Mesenchymal stem cell (in vitro differentiated cells and primary cell): ENCODE data around the gene EEF2.
"Not testable (repeated sequence)": the region's sequence is repeated elsewhere in the genome, so short reads cannot be mapped to it uniquely, and the experiment has no call there.

Source experiments
- DNase-seq: peaks from one replicate; pipeline ENCODE4 v3.0.0-alpha.2; 2013
- H2AFZ ChIP-seq: one replicate; pipeline ENCODE4 v1.6.1; 2013; ENCODE audit warnings: low read depth, mild to moderate bottlenecking, control low read depth, inconsistent platforms, low read length, moderate library complexity
- H2AK5ac ChIP-seq: 2 replicates; pipeline ENCODE4 v1.6.1; 2013; ENCODE audit warnings: low read length, moderate library complexity, mild to moderate bottlenecking, inconsistent platforms; ENCODE audit not compliant: severe bottlenecking
- H2BK120ac ChIP-seq: one replicate; pipeline ENCODE4 v1.6.1; 2013; ENCODE audit warnings: low read depth, mild to moderate bottlenecking, inconsistent platforms, low read length, moderate library complexity
- H2BK12ac ChIP-seq, 2 experiments: one replicate each; pipeline ENCODE4 v1.6.1; 2013; ENCODE audit warnings: inconsistent platforms in 2 of 2, low read length in 2 of 2, mild to moderate bottlenecking in 2 of 2, moderate library complexity in 2 of 2, control low read depth in 1 of 2
- H2BK15ac ChIP-seq: one replicate; pipeline ENCODE4 v1.6.1; 2013; ENCODE audit warnings: mild to moderate bottlenecking, low read depth, inconsistent platforms; ENCODE audit not compliant: poor library complexity, severe bottlenecking
- H2BK5ac ChIP-seq: 2 replicates; pipeline ENCODE4 v1.6.1; 2013; ENCODE audit warnings: low read depth, mild to moderate bottlenecking, low read length, control low read depth, inconsistent platforms; ENCODE audit not compliant: poor library complexity, severe bottlenecking
- H3K14ac ChIP-seq, 2 experiments: one replicate each; pipeline ENCODE4 v1.6.1; 2013; ENCODE audit warnings: inconsistent platforms in 2 of 2, low read length in 2 of 2, control low read depth in 1 of 2, mild to moderate bottlenecking in 1 of 2, moderate library complexity in 1 of 2
- H3K18ac ChIP-seq, 2 experiments: one replicate each; pipeline ENCODE4 v1.6.1; 2013; ENCODE audit warnings: inconsistent platforms in 2 of 2, low read length in 2 of 2, control low read depth in 1 of 2, low read depth in 1 of 2, mild to moderate bottlenecking in 1 of 2
- H3K23ac ChIP-seq, 2 experiments: one replicate each; pipeline ENCODE4 v1.6.1; 2013; ENCODE audit warnings: inconsistent platforms in 2 of 2, low read length in 2 of 2, mild to moderate bottlenecking in 2 of 2, moderate library complexity in 2 of 2, control low read depth in 1 of 2
- H3K27ac ChIP-seq: 2 replicates; pipeline ENCODE4 v1.5.1; 2013; ENCODE audit warnings: mild to moderate bottlenecking, moderate library complexity, low read length, control low read depth, inconsistent platforms; ENCODE audit not compliant: poor library complexity, severe bottlenecking
- H3K27me3 ChIP-seq, 2 experiments: 2 replicates each; pipeline versions ENCODE4 v1.6.1 to v1.7.0; 2013; ENCODE audit warnings: low read length in 2 of 2, mild to moderate bottlenecking in 2 of 2, moderate library complexity in 2 of 2, control low read depth in 1 of 2, inconsistent platforms in 1 of 2; ENCODE audit not compliant: control insufficient read depth in 1 of 2, insufficient read depth in 1 of 2
- H3K36me3 ChIP-seq, 2 experiments: 2 replicates each; pipeline versions ENCODE4 v1.6.1 to v1.7.0; 2013; ENCODE audit warnings: low read length in 2 of 2, control low read depth in 1 of 2, inconsistent platforms in 1 of 2, low read depth in 1 of 2, mild to moderate bottlenecking in 1 of 2; ENCODE audit not compliant: insufficient read depth in 2 of 2, control insufficient read depth in 1 of 2
- H3K4ac ChIP-seq, 2 experiments: one replicate each; pipeline ENCODE4 v1.6.1; 2013; ENCODE audit warnings: inconsistent platforms in 2 of 2, low read length in 2 of 2, mild to moderate bottlenecking in 2 of 2, moderate library complexity in 2 of 2, control low read depth in 1 of 2, low read depth in 1 of 2
- H3K4me1 ChIP-seq: 2 replicates; pipeline ENCODE4 v1.6.1; 2013; ENCODE audit warnings: low read depth, low read length, control low read depth; ENCODE audit not compliant: control insufficient read depth, insufficient read depth
- H3K4me2 ChIP-seq: 2 replicates; pipeline ENCODE4 v1.6.1; 2013; ENCODE audit warnings: low read length, mild to moderate bottlenecking, inconsistent platforms; ENCODE audit not compliant: poor library complexity, severe bottlenecking
- H3K4me3 ChIP-seq, 2 experiments: 2 replicates each; pipeline versions ENCODE4 v1.5.1 to v1.7.0; 2013; ENCODE audit warnings: low read length in 2 of 2, mild to moderate bottlenecking in 2 of 2, control low read depth in 1 of 2, low read depth in 1 of 2; ENCODE audit not compliant: insufficient read depth in 1 of 2
- H3K79me1 ChIP-seq: replicated peaks from 2 replicates; pipeline ENCODE4 v1.6.1; 2013; ENCODE audit warnings: mild to moderate bottlenecking, control low read depth, low read length, inconsistent platforms; ENCODE audit not compliant: poor library complexity, severe bottlenecking
- H3K9ac ChIP-seq: 2 replicates; pipeline ENCODE4 v1.7.0; 2013; ENCODE audit warnings: mild to moderate bottlenecking, low read length, moderate library complexity
- H3K9me3 ChIP-seq: 2 replicates; pipeline ENCODE4 v1.7.0; 2013; ENCODE audit warnings: mild to moderate bottlenecking, low read length; ENCODE audit not compliant: control insufficient read depth
- H4K8ac ChIP-seq: one replicate; pipeline ENCODE4 v1.6.1; 2013; ENCODE audit warnings: inconsistent platforms, mild to moderate bottlenecking, low read length, moderate library complexity
- H4K91ac ChIP-seq: one replicate; pipeline ENCODE4 v1.6.1; 2013; ENCODE audit warnings: mild to moderate bottlenecking, low read length, inconsistent platforms
- whole genome bisulfite sequencing: methylation state at CpG from one replicate; pipeline ENCODE4 v1.1.7; 2013; ENCODE audit warnings: mixed read lengths; 5-methylcytosine and 5-hydroxymethylcytosine counted together

The EEF2 gene

GRCh38 chr19:4007836-4008539 is 22.7 kb upstream of the EEF2 start:
- H4K91ac ChIP-seq: peak overlapping the region; percentile 58
- no peak overlapping the region for H3K27ac ChIP-seq
- H3K4me3 ChIP-seq: peak overlapping the region; percentile 85 to 88
- H2BK15ac ChIP-seq: peak overlapping the region; percentile 33
- no peaks in the 10 kb centered on the region for H3K27me3 ChIP-seq
- peak overlapping the region; percentile 5 to 95 for H3K4ac ChIP-seq
- H3K23ac ChIP-seq: peak overlapping the region in 1 of 2 experiments; percentile 27
- H3K79me1 ChIP-seq: peaks cover 19% of the 10 kb centered on the region
- H2BK120ac ChIP-seq: peak overlapping the region; percentile 42
- H3K9me3 ChIP-seq: no peaks in the 10 kb centered on the region
- H2BK12ac ChIP-seq: no peak overlapping the region
- no peak overlapping the region for H2AK5ac ChIP-seq
- DNase-seq: peak; percentile 40
- no peak overlapping the region for H4K8ac ChIP-seq
- peak overlapping the region; percentile 75 to 83 for H3K18ac ChIP-seq
- H2AFZ ChIP-seq: no peak overlapping the region
- peaks cover 3 to 29% of the 10 kb centered on the region in 2 experiments for H3K36me3 ChIP-seq
- H2BK5ac ChIP-seq: no peak overlapping the region
- H3K4me1 ChIP-seq: peaks cover 33% of the 10 kb centered on the region
- under 1% methylated on average over 19 of the region's 55 CpGs for WGBS
- peak overlapping the region; percentile 63 for H3K4me2 ChIP-seq
- peak overlapping the region in 1 of 2 experiments; percentile 19 for H3K14ac ChIP-seq
- peak overlapping the region; percentile 82 for H3K9ac ChIP-seq

GRCh38 chr19:4007021-4007835 is 22.0 kb upstream of the EEF2 start, which contains the start of gene PIAS4:
Gene PIAS4 (plus strand): TSS chr19:4007736. CDS start chr19:4007761, 25 bp downstream.
- 4% methylated on average over 14 of the region's 91 CpGs for WGBS
- DNase-seq: peak; percentile 90

DNA sequence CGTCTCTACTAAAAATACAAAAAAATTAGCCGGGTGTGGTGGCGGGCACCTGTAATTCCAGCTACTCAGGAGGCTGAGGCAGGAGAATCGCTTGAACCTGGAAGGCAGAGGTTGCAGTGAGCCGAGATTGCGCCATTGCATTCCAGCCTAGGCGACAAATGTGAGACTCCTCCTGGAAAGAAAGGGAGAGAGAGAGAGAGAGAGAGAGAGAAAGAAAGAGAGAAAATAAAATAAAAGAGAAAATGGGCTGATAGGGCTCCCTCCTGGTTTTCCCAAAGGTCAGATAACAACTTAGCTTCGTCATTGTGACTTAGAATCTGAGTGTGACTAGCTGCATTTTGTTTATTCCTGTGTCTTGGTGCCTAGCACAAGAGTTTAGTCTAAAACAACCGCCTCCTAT is 20.2 kb upstream of the EEF2 start:
- not testable (repeated sequence) for DNase-seq, H3K4me3 ChIP-seq, H2BK5ac ChIP-seq, H2BK120ac ChIP-seq, H2AK5ac ChIP-seq, H3K9ac ChIP-seq, H3K36me3 ChIP-seq, H3K14ac ChIP-seq, H3K27ac ChIP-seq, H2AFZ ChIP-seq, H4K91ac ChIP-seq, H3K4ac ChIP-seq, H2BK12ac ChIP-seq, H2BK15ac ChIP-seq, H4K8ac ChIP-seq, H3K9me3 ChIP-seq, H3K23ac ChIP-seq, H3K4me2 ChIP-seq, H3K79me1 ChIP-seq, H3K18ac ChIP-seq, H3K27me3 ChIP-seq
- peaks cover 22% of the 10 kb centered on the region for H3K4me1 ChIP-seq
- WGBS: 94% methylated on average over 9 of the region's 9 CpGs

More at GRCh38 chr19:4007021-4007835, 22.0 kb upstream of the EEF2 start, which contains the start of gene PIAS4:
- Histone ChIP-seq H2BK120ac (peak within 1 kb of the TSS; percentile 77), H3K36me3 (peaks cover 0 to 22% of the 10 kb centered on the region in 2 experiments), H3K4ac (peak within 1 kb of the TSS; percentile 84 to 95), H3K18ac (peak within 1 kb of the TSS; percentile 88 to 98), H2AFZ (peak within 1 kb of the TSS; percentile 78), H2AK5ac (no peak within 1 kb of the TSS), H3K27ac (peak within 1 kb of the TSS; percentile 44), H2BK15ac (peak within 1 kb of the TSS; percentile 54), H3K23ac (peak within 1 kb of the TSS in 1 of 2 experiments; percentile 27), H3K4me2 (peak within 1 kb of the TSS; percentile 71), H3K4me1 (peaks cover 32% of the 10 kb centered on the region), H3K14ac (peak within 1 kb of the TSS in 1 of 2 experiments; percentile 69), H2BK12ac (no peak within 1 kb of the TSS), H4K91ac (peak within 1 kb of the TSS; percentile 91), H3K9me3 (no peaks in the 10 kb centered on the region), H3K9ac (peak within 1 kb of the TSS; percentile 89), H3K4me3 (peak within 1 kb of the TSS; percentile 85 to 90), H3K27me3 (no peaks in the 10 kb centered on the region), H3K79me1 (peaks cover 11% of the 10 kb centered on the region), H4K8ac (peak within 1 kb of the TSS; percentile 70), H2BK5ac (peak within 1 kb of the TSS; percentile 15)

- not testable (repeated sequence) for DNase-seq, H3K23ac ChIP-seq, H3K4me2 ChIP-seq, H3K14ac ChIP-seq, H2AK5ac ChIP-seq, H3K36me3 ChIP-seq, H2BK12ac ChIP-seq, H3K27ac ChIP-seq, H4K8ac ChIP-seq, H3K4ac ChIP-seq, H3K4me3 ChIP-seq, H3K4me1 ChIP-seq, H2BK5ac ChIP-seq, H3K9ac ChIP-seq, H2AFZ ChIP-seq, H2BK15ac ChIP-seq, H3K79me1 ChIP-seq, H3K18ac ChIP-seq, H4K91ac ChIP-seq, H3K9me3 ChIP-seq, H3K27me3 ChIP-seq, H2BK120ac ChIP-seq
- WGBS: 88% methylated on average over 4 of the region's 5 CpGs
Observed at GRCh38 chr19:4000798-4001197, 15.5 kb upstream of the EEF2 start.
